T-cell (primary cell): ENCODE results near the gene CTSS. TPM values are rescaled to one million over a fixed set of nuclear protein-coding genes. Genes with fewer than 3 reads are reported as not detected.

Experiments used
- ATAC-seq, 4 experiments: fragments of 200-7000 bp in 3 of 4; fragments of 150-1000 bp in 1 of 4; cut with Tn5 transposase; replicated peaks in 1 of 4; 1 replicate in 3 of 4; 2 replicates in 1 of 4; pipeline ENCODE4 v1.10.0; 2021; ENCODE audit warnings: moderate library complexity in 3 of 4, mild to moderate bottlenecking in 2 of 4, moderate number of reproducible peaks in 1 of 4
- CTCF ChIA-PET, 2 donors: fragments of 300-600 bp; sonication (Branson Sonifier 250); formaldehyde crosslinking; loops; one replicate each; lab custom pipeline; 2022; ENCODE audit warnings: antibody characterized with exemption in 2 of 2; lab: Charles Lee
- POLR2A ChIA-PET, 2 donors: fragments of 300-600 bp; sonication (Branson Sonifier 250); formaldehyde crosslinking; loops; one replicate each; lab custom pipeline; 2022; ENCODE audit warnings: antibody characterized with exemption in 2 of 2; lab: Charles Lee
- DNase-seq, 35 experiments: peaks; one replicate each; pipeline versions ENCODE4 v3.0.0 to v3.0.0-alpha.2; 2013 to 2023
- H3K27ac ChIP-seq: one replicate; pipeline ENCODE4 v1.5.1; 2013; ENCODE audit warnings: low read length
- H3K27me3 ChIP-seq, 2 experiments: replicated peaks in 1 of 2; 1 replicate in 1 of 2; 2 replicates in 1 of 2; pipeline versions ENCODE4 v1.6.1 to v1.7.0; 2013; ENCODE audit warnings: low read length in 1 of 2, mixed read lengths in 1 of 2; ENCODE audit not compliant: control insufficient read depth in 2 of 2, insufficient read depth in 2 of 2; ENCODE audit errors: extremely low read depth in 1 of 2
- H3K36me3 ChIP-seq, 2 donors: 1 replicate in 1 of 2; 2 replicates in 1 of 2; pipeline versions ENCODE4 v1.6.1 to v1.7.0; 2013; ENCODE audit warnings: low read length in 1 of 2; ENCODE audit not compliant: control insufficient read depth in 2 of 2, insufficient read depth in 1 of 2; ENCODE audit errors: extremely low read depth in 1 of 2
- H3K4me1 ChIP-seq, 2 experiments: 1 replicate in 1 of 2; 2 replicates in 1 of 2; pipeline versions ENCODE4 v1.6.1 to v1.7.0; 2013; ENCODE audit warnings: low read length in 2 of 2, mixed read lengths in 1 of 2; ENCODE audit not compliant: insufficient read depth in 2 of 2, control insufficient read depth in 1 of 2; ENCODE audit errors: extremely low read depth in 1 of 2
- H3K4me3 ChIP-seq, 2 donors: 1 replicate in 1 of 2; 2 replicates in 1 of 2; pipeline versions ENCODE4 v1.5.1 to v1.7.0; 2013; ENCODE audit warnings: mild to moderate bottlenecking in 2 of 2, low read length in 1 of 2, moderate library complexity in 1 of 2; ENCODE audit not compliant: control insufficient read depth in 1 of 2; ENCODE audit errors: extremely low read depth in 1 of 2
- H3K9me3 ChIP-seq: 2 replicates; pipeline ENCODE4 v1.7.0; 2013
- H3K27ac Mint-ChIP-seq, 2 donors: one replicate each; pipeline ENCODE4 v1.8.0; 2020 to 2021; ENCODE audit warnings: mild to moderate bottlenecking in 2 of 2, mixed read lengths in 2 of 2
- H3K27me3 Mint-ChIP-seq, 2 donors: one replicate each; pipeline ENCODE4 v1.8.0; 2021 to 2022; ENCODE audit warnings: mixed read lengths in 2 of 2
- H3K36me3 Mint-ChIP-seq: one replicate; pipeline ENCODE4 v1.8.0; 2021; ENCODE audit warnings: mixed read lengths
- H3K4me1 Mint-ChIP-seq, 3 donors: one replicate each; pipeline ENCODE4 v1.8.0; 2020 to 2022; ENCODE audit warnings: mixed read lengths in 3 of 3, mild to moderate bottlenecking in 1 of 3
- H3K4me3 Mint-ChIP-seq, 3 donors: one replicate each; pipeline ENCODE4 v1.8.0; 2020 to 2022; ENCODE audit warnings: mild to moderate bottlenecking in 3 of 3, mixed read lengths in 3 of 3, moderate library complexity in 3 of 3
- H3K9me3 Mint-ChIP-seq, 3 donors: one replicate each; pipeline ENCODE4 v1.8.0; 2020 to 2022; ENCODE audit warnings: mixed read lengths in 3 of 3
- WGBS: methylation state at CpG from one replicate; pipeline ENCODE4 v1.1.5; 2013; ENCODE audit warnings: missing lambda C conversion rate; ENCODE audit not compliant: insufficient coverage; 5-methylcytosine and 5-hydroxymethylcytosine counted together
- total RNA-seq, 35 experiments: library from RNA in 6 of 35; stranded (reverse) in 6 of 35; fragments of 120-200 nt in 1 of 35; gene quantifications; one replicate each; pipeline versions ENCODE4 v1.2.1 to v1.2.4 and lab custom pipeline; 2013 to 2026

Gene CTSS
- total RNA-seq (10 to 100 TPM; 72.4 to 94.7 (median 92.9) TPM), total RNA-seq (lab: John Stamatoyannopoulos, UW) (56.8 to 351 (median 123) reads per million in 29 experiments)
- 219 TPM for total RNA-seq (2013)

- Histone ChIP-seq H3K27me3 (no peaks in the 10 kb centered on the region), H3K27ac (peak within 1 kb of the TSS; percentile 57), H3K4me1 (peaks cover 10 to 15% of the 10 kb centered on the region in 2 experiments), H3K4me3 (peak within 1 kb of the TSS; percentile 51 to 62), H3K9me3 (no peaks in the 10 kb centered on the region), H3K36me3 (peaks cover 0 to 4% of the 10 kb centered on the region in 2 donors)
- H3K4me1 Mint-ChIP-seq, result peaks cover 44 to 52% (median 49%) of the 10 kb centered on the region in 3 donors
- CTCF ChIA-PET, result interaction anchor here in 1 of 2 donors (0.6 to 1.8 kb wide), 2 partner anchors 21 to 68 kb away, joined by 3 to 6 read pairs; partner anchors contain the start of gene GOLPH3L
- H3K4me3 Mint-ChIP-seq, result peak within 1 kb of the TSS; percentile 93 to 97 (median 96)
- H3K36me3 Mint-ChIP-seq, result peaks cover 22% of the 10 kb centered on the region
- H3K27ac Mint-ChIP-seq, result peak within 1 kb of the TSS; percentile 94 to 98
- no peaks in the 10 kb centered on the region for H3K27me3 Mint-ChIP-seq
- peaks cover 0 to under 1% (median 0%) of the 10 kb centered on the region in 3 donors for H3K9me3 Mint-ChIP-seq
- POLR2A ChIA-PET, result interaction anchor here (0.6 to 0.8 kb wide), 5 partner anchors 9 to 632 kb away, joined by 3 to 12 read pairs (median 3); partner anchors contain the start of genes GOLPH3L (in 1 of the 2) and MCL1 (in 1 of the 2)
- WGBS, result 0% methylated on average over 2 of the region's 4 CpGs
- peak; percentile 71 to 83 (median 75) for ATAC-seq
- DNase-seq, result peak in 2 of 35 experiments; percentile 8 to 58
Measured at GRCh38 chr1:150765296-150765976, at the start of gene CTSS. Gene CTSS (minus strand): TSS chr1:150765778. CDS start chr1:150764763, 1,015 bp downstream.

GRCh38 chr1:150813028-150813707 is 47.6 kb upstream of the CTSS start:
- no peaks in the 10 kb centered on the region for H3K9me3 ChIP-seq
- Mint-ChIP-seq H3K27ac (no peak overlapping the region), H3K36me3 (peaks cover 26% of the 10 kb centered on the region), H3K27me3 (no peaks in the 10 kb centered on the region), H3K4me1 (peaks cover 1 to 3% (median 1%) of the 10 kb centered on the region in 3 donors), H3K4me3 (no peak overlapping the region), H3K9me3 (no peaks in the 10 kb centered on the region)
- ATAC-seq, result no peak
- H3K27me3 ChIP-seq, result no peaks in the 10 kb centered on the region
- peaks cover 3 to 60% of the 10 kb centered on the region in 2 donors for H3K36me3 ChIP-seq
- CTCF ChIA-PET, result no interaction called here
- no peak overlapping the region for H3K27ac ChIP-seq
- H3K4me1 ChIP-seq, result no peaks in the 10 kb centered on the region
- WGBS, result 87% methylated on average over 5 of the region's 5 CpGs
- no peak overlapping the region for H3K4me3 ChIP-seq
- POLR2A ChIA-PET, result interaction anchor here in 1 of 2 donors (0.6 kb wide), 1 partner anchor 9 kb away, joined by 4 read pairs; no protein-coding TSS in a partner anchor
- DNase-seq, result peak in 8 of 35 experiments; percentile 2 to 24 (median 4)

GRCh38 chr1:150810958-150811659 is 45.5 kb upstream of the CTSS start:
- ATAC-seq (no peak), DNase-seq (no peak)
- Histone ChIP-seq H3K36me3 (peaks cover 3 to 42% of the 10 kb centered on the region in 2 donors), H3K27me3 (no peaks in the 10 kb centered on the region), H3K27ac (no peak overlapping the region), H3K9me3 (no peaks in the 10 kb centered on the region), H3K4me3 (no peak overlapping the region), H3K4me1 (peaks cover 0 to 6% of the 10 kb centered on the region in 2 experiments)
- CTCF ChIA-PET, result interaction anchor here in 1 of 2 donors (0.6 kb wide), 2 partner anchors 22 to 429 kb away, joined by 3 read pairs; no protein-coding TSS in a partner anchor
- H3K36me3 Mint-ChIP-seq, result peaks cover 11% of the 10 kb centered on the region
- no peaks in the 10 kb centered on the region for H3K9me3 Mint-ChIP-seq
- POLR2A ChIA-PET, result no interaction called here
- H3K27ac Mint-ChIP-seq, result no peak overlapping the region
- peaks cover 16 to 22% (median 16%) of the 10 kb centered on the region in 3 donors for H3K4me1 Mint-ChIP-seq
- 90% methylated on average over 4 of the region's 9 CpGs for WGBS
- H3K4me3 Mint-ChIP-seq, result no peak overlapping the region
- no peaks in the 10 kb centered on the region for H3K27me3 Mint-ChIP-seq

- Mint-ChIP-seq H3K4me1 (peaks cover 16 to 22% (median 16%) of the 10 kb centered on the region in 3 donors), H3K36me3 (peaks cover 7% of the 10 kb centered on the region), H3K27me3 (no peaks in the 10 kb centered on the region), H3K9me3 (no peaks in the 10 kb centered on the region), H3K27ac (no peak overlapping the region), H3K4me3 (no peak overlapping the region)
- DNase-seq (no peak), ATAC-seq (no peak)
- Histone ChIP-seq H3K27me3 (no peaks in the 10 kb centered on the region), H3K9me3 (no peaks in the 10 kb centered on the region), H3K4me3 (no peak overlapping the region), H3K36me3 (peaks cover 3 to 37% of the 10 kb centered on the region in 2 donors), H3K27ac (no peak overlapping the region), H3K4me1 (peaks cover 0 to 6% of the 10 kb centered on the region in 2 experiments)
- CTCF ChIA-PET, result interaction anchor here in 1 of 2 donors (1.2 kb wide), 1 partner anchor 96 kb away, joined by 3 read pairs; no protein-coding TSS in a partner anchor
- POLR2A ChIA-PET, result interaction anchor here in 1 of 2 donors (0.6 kb wide), 1 partner anchor 660 kb away, joined by 3 read pairs; the partner anchor contains the start of gene PLEKHO1
- WGBS, result no CpG with 5 or more reads among the region's 3 CpGs
Measured at GRCh38 chr1:150809651-150810050, 44.1 kb upstream of the CTSS start.

- no peak overlapping the region for H3K27ac Mint-ChIP-seq
- H3K9me3 Mint-ChIP-seq, result no peaks in the 10 kb centered on the region
- H3K27me3 Mint-ChIP-seq, result no peaks in the 10 kb centered on the region
- DNase-seq, result no peak
- no peaks in the 10 kb centered on the region for H3K9me3 ChIP-seq
- H3K4me1 ChIP-seq, result peaks cover 0 to 6% of the 10 kb centered on the region in 2 experiments
- no peak overlapping the region for H3K27ac ChIP-seq
- ChIA-PET POLR2A (interaction anchor here in 1 of 2 donors (0.6 to 0.7 kb wide), 2 partner anchors 187 to 193 kb away, joined by 3 read pairs; no protein-coding TSS in a partner anchor), CTCF (no interaction called here)
- H3K4me3 Mint-ChIP-seq, result no peak overlapping the region
- ATAC-seq, result no peak
- peaks cover 4% of the 10 kb centered on the region for H3K36me3 Mint-ChIP-seq
- peaks cover 16 to 22% (median 16%) of the 10 kb centered on the region in 3 donors for H3K4me1 Mint-ChIP-seq
- no peak overlapping the region for H3K4me3 ChIP-seq
- 100% methylated on average over 2 of the region's 2 CpGs for WGBS
- H3K27me3 ChIP-seq, result no peaks in the 10 kb centered on the region
- H3K36me3 ChIP-seq, result peaks cover 3 to 31% of the 10 kb centered on the region in 2 donors
Measured at GRCh38 chr1:150808846-150809245, 43.3 kb upstream of the CTSS start.
